ENCODE data around the gene NFYA. TPM values are rescaled to one million over a fixed set of nuclear protein-coding genes. Genes with fewer than 3 reads are reported as not detected.

NFYA gene
- total and polyA plus RNA-seq, 2 of the 13 experiments (the other 11 are each of a cell fraction or from before 2014, with no cell fraction given) = 16.0 to 22.9 TPM

DNA sequence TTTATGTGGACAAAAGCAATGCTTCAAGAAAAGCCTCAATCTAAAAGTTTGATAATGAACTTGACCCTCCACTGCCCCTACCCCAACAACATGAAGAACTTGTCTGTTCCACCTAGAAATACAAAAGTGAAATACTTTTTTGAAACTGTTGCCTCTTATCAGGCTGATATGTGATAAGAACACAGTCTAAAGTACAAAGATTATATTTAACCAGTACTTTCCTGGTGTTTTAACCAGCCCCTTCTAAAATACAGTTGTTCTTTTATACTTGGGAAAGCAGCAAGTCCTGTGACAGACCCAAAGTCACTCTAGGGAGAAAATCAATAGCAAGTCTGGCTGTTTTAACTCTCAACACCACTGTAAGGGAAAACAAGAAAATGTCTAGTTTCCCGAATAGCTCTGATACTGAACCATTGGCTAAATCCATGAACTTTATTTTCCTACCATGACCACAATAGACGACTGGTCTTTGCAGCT is 7.2 kb upstream of the NFYA start (continued):
- 0 out of 2 replicates have a peak, but pooled peaks have one; percentile 52 for TF ChIP-seq FOXO1 (CRISPR knock-in tag; IDR thresholded peaks at IDR 0.05)
- TF ChIP-seq PAF1 (CRISPR knock-in tag; IDR thresholded peaks at IDR 0.05) = no peak
- TF ChIP-seq SALL1 (CRISPR knock-in tag; IDR thresholded peaks at IDR 0.05) = no peak; the same call in 1 of the 2 replicates
- TF ChIP-seq, protein P1, sequence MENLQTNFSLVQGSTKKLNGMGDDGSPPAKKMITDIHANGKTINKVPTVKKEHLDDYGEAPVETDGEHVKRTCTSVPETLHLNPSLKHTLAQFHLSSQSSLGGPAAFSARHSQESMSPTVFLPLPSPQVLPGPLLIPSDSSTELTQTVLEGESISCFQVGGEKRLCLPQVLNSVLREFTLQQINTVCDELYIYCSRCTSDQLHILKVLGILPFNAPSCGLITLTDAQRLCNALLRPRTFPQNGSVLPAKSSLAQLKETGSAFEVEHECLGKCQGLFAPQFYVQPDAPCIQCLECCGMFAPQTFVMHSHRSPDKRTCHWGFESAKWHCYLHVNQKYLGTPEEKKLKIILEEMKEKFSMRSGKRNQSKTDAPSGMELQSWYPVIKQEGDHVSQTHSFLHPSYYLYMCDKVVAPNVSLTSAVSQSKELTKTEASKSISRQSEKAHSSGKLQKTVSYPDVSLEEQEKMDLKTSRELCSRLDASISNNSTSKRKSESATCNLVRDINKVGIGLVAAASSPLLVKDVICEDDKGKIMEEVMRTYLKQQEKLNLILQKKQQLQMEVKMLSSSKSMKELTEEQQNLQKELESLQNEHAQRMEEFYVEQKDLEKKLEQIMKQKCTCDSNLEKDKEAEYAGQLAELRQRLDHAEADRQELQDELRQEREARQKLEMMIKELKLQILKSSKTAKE (CRISPR knock-in tag; IDR thresholded peaks at IDR 0.05; ENCODE audit: borderline replicate concordance) = peak; percentile 91
- TF ChIP-seq ZNF24 (IDR thresholded peaks at IDR 0.05) = no peak
- no peak for TF ChIP-seq ZNF709 (CRISPR knock-in tag; IDR thresholded peaks at IDR 0.05)
- no peak; the same call in 1 of the 2 replicates for TF ChIP-seq ZNF230 (CRISPR knock-in tag; IDR thresholded peaks at IDR 0.05)
- no peak for TF ChIP-seq MAFK (conservative IDR thresholded peaks at IDR 0.05 in 1 of 2, IDR thresholded peaks at IDR 0.05 in 1 of 2; ENCODE audit: low read length in 2 of 2)
- no peak for TF ChIP-seq ZFP90 (CRISPR knock-in tag; IDR thresholded peaks at IDR 0.05; ENCODE audit: borderline replicate concordance)
- TF ChIP-seq ZNF510 (CRISPR knock-in tag; IDR thresholded peaks at IDR 0.05; ENCODE audit: low read depth) = no peak
- TF ChIP-seq KLF12 (CRISPR knock-in tag; IDR thresholded peaks at IDR 0.05; ENCODE audit: borderline replicate concordance) = no peak
- TF ChIP-seq ZNF780A (CRISPR knock-in tag; IDR thresholded peaks at IDR 0.05) = 0 out of 2 replicates have a peak, but pooled peaks have one; percentile 52
- TF ChIP-seq ZNF577 (CRISPR knock-in tag; IDR thresholded peaks at IDR 0.05; ENCODE audit: borderline replicate concordance, low read depth) = no peak
- TF ChIP-seq, protein P2, sequence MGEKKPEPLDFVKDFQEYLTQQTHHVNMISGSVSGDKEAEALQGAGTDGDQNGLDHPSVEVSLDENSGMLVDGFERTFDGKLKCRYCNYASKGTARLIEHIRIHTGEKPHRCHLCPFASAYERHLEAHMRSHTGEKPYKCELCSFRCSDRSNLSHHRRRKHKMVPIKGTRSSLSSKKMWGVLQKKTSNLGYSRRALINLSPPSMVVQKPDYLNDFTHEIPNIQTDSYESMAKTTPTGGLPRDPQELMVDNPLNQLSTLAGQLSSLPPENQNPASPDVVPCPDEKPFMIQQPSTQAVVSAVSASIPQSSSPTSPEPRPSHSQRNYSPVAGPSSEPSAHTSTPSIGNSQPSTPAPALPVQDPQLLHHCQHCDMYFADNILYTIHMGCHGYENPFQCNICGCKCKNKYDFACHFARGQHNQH (CRISPR knock-in tag; IDR thresholded peaks at IDR 0.05) = peak; percentile 85; the same call in 1 of the 2 replicates
- TF ChIP-seq, protein P3, sequence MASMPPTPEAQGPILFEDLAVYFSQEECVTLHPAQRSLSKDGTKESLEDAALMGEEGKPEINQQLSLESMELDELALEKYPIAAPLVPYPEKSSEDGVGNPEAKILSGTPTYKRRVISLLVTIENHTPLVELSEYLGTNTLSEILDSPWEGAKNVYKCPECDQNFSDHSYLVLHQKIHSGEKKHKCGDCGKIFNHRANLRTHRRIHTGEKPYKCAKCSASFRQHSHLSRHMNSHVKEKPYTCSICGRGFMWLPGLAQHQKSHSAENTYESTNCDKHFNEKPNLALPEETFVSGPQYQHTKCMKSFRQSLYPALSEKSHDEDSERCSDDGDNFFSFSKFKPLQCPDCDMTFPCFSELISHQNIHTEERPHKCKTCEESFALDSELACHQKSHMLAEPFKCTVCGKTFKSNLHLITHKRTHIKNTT (CRISPR knock-in tag; IDR thresholded peaks at IDR 0.05) = no peak
- TF ChIP-seq, protein P4, sequence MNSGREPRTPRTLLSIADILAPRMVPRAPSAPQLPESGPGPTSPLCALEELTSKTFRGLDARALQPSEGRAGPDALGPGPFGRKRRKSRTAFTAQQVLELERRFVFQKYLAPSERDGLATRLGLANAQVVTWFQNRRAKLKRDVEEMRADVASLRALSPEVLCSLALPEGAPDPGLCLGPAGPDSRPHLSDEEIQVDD (CRISPR knock-in tag; IDR thresholded peaks at IDR 0.05; ENCODE audit: borderline replicate concordance) = no peak
- no peak for TF ChIP-seq ZNF567 (CRISPR knock-in tag; IDR thresholded peaks at IDR 0.05; ENCODE audit: borderline replicate concordance)
- TF ChIP-seq, protein P5, sequence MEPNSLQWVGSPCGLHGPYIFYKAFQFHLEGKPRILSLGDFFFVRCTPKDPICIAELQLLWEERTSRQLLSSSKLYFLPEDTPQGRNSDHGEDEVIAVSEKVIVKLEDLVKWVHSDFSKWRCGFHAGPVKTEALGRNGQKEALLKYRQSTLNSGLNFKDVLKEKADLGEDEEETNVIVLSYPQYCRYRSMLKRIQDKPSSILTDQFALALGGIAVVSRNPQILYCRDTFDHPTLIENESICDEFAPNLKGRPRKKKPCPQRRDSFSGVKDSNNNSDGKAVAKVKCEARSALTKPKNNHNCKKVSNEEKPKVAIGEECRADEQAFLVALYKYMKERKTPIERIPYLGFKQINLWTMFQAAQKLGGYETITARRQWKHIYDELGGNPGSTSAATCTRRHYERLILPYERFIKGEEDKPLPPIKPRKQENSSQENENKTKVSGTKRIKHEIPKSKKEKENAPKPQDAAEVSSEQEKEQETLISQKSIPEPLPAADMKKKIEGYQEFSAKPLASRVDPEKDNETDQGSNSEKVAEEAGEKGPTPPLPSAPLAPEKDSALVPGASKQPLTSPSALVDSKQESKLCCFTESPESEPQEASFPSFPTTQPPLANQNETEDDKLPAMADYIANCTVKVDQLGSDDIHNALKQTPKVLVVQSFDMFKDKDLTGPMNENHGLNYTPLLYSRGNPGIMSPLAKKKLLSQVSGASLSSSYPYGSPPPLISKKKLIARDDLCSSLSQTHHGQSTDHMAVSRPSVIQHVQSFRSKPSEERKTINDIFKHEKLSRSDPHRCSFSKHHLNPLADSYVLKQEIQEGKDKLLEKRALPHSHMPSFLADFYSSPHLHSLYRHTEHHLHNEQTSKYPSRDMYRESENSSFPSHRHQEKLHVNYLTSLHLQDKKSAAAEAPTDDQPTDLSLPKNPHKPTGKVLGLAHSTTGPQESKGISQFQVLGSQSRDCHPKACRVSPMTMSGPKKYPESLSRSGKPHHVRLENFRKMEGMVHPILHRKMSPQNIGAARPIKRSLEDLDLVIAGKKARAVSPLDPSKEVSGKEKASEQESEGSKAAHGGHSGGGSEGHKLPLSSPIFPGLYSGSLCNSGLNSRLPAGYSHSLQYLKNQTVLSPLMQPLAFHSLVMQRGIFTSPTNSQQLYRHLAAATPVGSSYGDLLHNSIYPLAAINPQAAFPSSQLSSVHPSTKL (CRISPR knock-in tag; IDR thresholded peaks at IDR 0.05) = peak; percentile 94
- TF ChIP-seq, protein P6, sequence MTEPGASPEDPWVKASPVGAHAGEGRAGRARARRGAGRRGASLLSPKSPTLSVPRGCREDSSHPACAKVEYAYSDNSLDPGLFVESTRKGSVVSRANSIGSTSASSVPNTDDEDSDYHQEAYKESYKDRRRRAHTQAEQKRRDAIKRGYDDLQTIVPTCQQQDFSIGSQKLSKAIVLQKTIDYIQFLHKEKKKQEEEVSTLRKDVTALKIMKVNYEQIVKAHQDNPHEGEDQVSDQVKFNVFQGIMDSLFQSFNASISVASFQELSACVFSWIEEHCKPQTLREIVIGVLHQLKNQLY (CRISPR knock-in tag; IDR thresholded peaks at IDR 0.05) = peak; percentile 67
- TF ChIP-seq ZNF777 (CRISPR knock-in tag; IDR thresholded peaks at IDR 0.05) = no peak
- TF ChIP-seq ZNF138 (CRISPR knock-in tag; IDR thresholded peaks at IDR 0.05; ENCODE audit: low read depth) = no peak
